ENCODE data around the gene ADCYAP1. TPM values are rescaled to one million over a fixed set of nuclear protein-coding genes. Genes with fewer than 3 reads are reported as not detected.

The ADCYAP1 gene
- total RNA-seq, 1 experiment from 2014 or later, result not detected

DNA sequence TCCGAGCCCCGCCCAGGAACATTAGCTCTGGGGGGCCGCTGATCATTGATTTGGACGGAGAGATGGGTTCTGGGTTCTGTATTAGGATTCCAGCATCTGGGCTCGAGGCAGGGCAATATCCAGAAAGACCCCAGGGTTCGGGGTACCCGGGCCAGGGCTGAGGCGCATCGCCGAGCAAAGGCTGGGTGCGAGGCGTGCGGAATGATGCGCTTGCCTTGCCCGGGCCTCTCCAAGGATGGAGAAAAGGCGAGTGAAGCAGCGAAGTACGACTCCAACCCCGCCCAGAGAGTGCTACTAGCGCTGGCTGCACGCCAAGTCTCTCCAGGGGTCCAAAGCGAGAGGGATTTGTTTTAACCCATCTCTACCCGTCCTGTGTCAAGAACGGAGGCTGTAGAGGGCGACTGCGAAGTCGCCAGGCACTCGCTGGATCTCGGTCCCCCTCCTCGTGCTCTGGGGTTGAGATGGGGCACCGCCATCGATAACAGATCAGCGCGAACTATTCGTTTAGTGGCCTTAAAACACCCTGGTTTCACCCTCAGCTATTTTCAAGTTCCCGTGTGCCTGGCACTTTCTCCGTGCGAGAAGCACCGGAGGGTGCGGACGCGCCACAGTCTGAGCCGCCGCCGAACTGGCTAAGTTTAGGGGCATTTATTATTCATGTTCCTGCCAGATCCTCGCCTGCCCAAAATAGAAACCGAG, 1.9 kb downstream of the ADCYAP1 start:
- peaks cover 0 to 3% of the 10 kb centered on the region in 2 experiments; a peak in 3 of 5 replicates for H3K9me3 Mint-ChIP-seq
- Histone ChIP-seq H3K4me2 (ENCODE audit: insufficient read depth, insufficient read length, low read length) (peak overlapping the region; percentile 93), H3T11ph (ENCODE audit: low read length) (no peak overlapping the region), H3K23me2 (ENCODE audit: insufficient read length, low read depth, low read length, poor library complexity, severe bottlenecking) (peaks cover 33% of the 10 kb centered on the region), H3K79me1 (ENCODE audit: insufficient read depth, low read depth, low read length, poor library complexity, severe bottlenecking) (no peaks in the 10 kb centered on the region), H3K9ac (ENCODE audit: extremely low read depth, insufficient read length, low read length) (no peak overlapping the region), H3K4ac (ENCODE audit: low read depth, low read length) (no peak overlapping the region), H4K91ac (ENCODE audit: insufficient read length, low read depth, low read length) (no peak overlapping the region), H3K14ac (ENCODE audit: insufficient read depth, low read length) (no peak overlapping the region), H4K5ac (ENCODE audit: insufficient read length, low read depth, low read length) (no peak overlapping the region), H4K20me1 (ENCODE audit: control insufficient read depth, insufficient read depth, insufficient read length) (no peaks in the 10 kb centered on the region), H2BK12ac (ENCODE audit: insufficient read length, low read depth, low read length) (no peak overlapping the region), H2AFZ (ENCODE audit: low read length) (no peak overlapping the region), H3K27ac (ENCODE audit: insufficient read length, low read depth, low read length) (no peak overlapping the region), H4K8ac (replicated peaks; ENCODE audit: insufficient read length, low read depth, low read length) (no peak overlapping the region), H2AK5ac (ENCODE audit: insufficient read length, low read length) (no peak overlapping the region), H3K9me3 (ENCODE audit: control insufficient read depth, low read depth, low read length) (no peaks in the 10 kb centered on the region), H2BK5ac (ENCODE audit: insufficient read length, low read length) (no peak overlapping the region), H3K18ac (ENCODE audit: insufficient read length, low read depth, low read length) (no peak overlapping the region), H3K4me1 (ENCODE audit: insufficient read depth, low read length) (no peaks in the 10 kb centered on the region), H3K27me3 (ENCODE audit: insufficient read depth, low read length) (peaks cover 81% of the 10 kb centered on the region), H3K23ac (ENCODE audit: insufficient read length, low read depth, low read length) (no peak overlapping the region), H2BK20ac (ENCODE audit: low read depth, low read length, poor library complexity, severe bottlenecking) (no peak overlapping the region), H2BK120ac (ENCODE audit: low read depth, low read length, poor library complexity, severe bottlenecking) (no peak overlapping the region), H3K79me2 (ENCODE audit: insufficient read depth, low read length) (no peaks in the 10 kb centered on the region), H3K56ac (ENCODE audit: insufficient read length, low read depth, low read length) (no peak overlapping the region), H2BK15ac (ENCODE audit: low read depth, low read length) (no peak overlapping the region)
- H3K4me3 Mint-ChIP-seq, result peak overlapping the region; percentile 58 to 82
- WGBS (ENCODE audit: extremely low coverage, insufficient read length, low lambda C conversion rate), result no CpG with 5 or more reads among the region's 47 CpGs
- peak; percentile 83 for DNase-seq
- H3K4me1 Mint-ChIP-seq, result peaks cover 36 to 46% of the 10 kb centered on the region in 2 experiments
- peaks cover 99% of the 10 kb centered on the region for H3K27me3 Mint-ChIP-seq (ENCODE audit: low read depth)
- H3K27ac Mint-ChIP-seq, result no peak overlapping the region
- TF ChIP-seq, protein P1, sequence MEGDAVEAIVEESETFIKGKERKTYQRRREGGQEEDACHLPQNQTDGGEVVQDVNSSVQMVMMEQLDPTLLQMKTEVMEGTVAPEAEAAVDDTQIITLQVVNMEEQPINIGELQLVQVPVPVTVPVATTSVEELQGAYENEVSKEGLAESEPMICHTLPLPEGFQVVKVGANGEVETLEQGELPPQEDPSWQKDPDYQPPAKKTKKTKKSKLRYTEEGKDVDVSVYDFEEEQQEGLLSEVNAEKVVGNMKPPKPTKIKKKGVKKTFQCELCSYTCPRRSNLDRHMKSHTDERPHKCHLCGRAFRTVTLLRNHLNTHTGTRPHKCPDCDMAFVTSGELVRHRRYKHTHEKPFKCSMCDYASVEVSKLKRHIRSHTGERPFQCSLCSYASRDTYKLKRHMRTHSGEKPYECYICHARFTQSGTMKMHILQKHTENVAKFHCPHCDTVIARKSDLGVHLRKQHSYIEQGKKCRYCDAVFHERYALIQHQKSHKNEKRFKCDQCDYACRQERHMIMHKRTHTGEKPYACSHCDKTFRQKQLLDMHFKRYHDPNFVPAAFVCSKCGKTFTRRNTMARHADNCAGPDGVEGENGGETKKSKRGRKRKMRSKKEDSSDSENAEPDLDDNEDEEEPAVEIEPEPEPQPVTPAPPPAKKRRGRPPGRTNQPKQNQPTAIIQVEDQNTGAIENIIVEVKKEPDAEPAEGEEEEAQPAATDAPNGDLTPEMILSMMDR (conservative IDR thresholded peaks at IDR 0.05), result no peak
- no peaks in the 10 kb centered on the region; a peak in 1 of 7 replicates for H3K36me3 Mint-ChIP-seq (ENCODE audit: insufficient read depth in 1 of 3, low read depth in 3 of 3)
